HG02938 (cell line): ENCODE results near the gene TJAP1.
"Not testable (repeated sequence)": the region's sequence is repeated elsewhere in the genome, so short reads cannot be mapped to it uniquely, and the experiment has no call there.

Source experiments
- ATAC-seq: cut with Tn5 transposase; IDR thresholded peaks from one replicate; pipeline ENCODE4 v1.9.1; 2021; ENCODE audit warnings: mild to moderate bottlenecking, moderate library complexity; ENCODE audit not compliant: unreplicated experiment

TJAP1 gene

DNA sequence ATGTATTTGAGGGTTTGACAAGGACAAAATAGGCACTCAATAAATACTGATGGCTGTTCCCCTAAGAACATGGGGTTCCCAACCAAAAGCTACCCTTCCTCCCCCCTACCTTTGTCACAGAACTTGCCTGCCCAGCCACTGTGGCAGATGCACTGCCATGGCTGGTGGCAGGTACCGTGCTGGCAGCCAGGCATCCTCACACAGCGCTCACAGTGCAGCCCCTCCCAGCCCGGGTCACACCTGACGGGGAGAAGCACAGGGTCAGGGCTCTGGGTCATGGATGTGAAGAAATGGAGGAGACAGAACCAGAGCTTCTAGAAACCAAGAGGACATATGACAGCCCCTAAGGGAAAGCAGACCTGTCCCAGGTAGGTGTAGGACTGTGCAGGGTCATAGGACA, 24.5 kb upstream of the TJAP1 start:
- no peak for ATAC-seq

- no peak for ATAC-seq
Observed at GRCh38 chr6:43453831-43454230, 23.5 kb upstream of the TJAP1 start.

DNA sequence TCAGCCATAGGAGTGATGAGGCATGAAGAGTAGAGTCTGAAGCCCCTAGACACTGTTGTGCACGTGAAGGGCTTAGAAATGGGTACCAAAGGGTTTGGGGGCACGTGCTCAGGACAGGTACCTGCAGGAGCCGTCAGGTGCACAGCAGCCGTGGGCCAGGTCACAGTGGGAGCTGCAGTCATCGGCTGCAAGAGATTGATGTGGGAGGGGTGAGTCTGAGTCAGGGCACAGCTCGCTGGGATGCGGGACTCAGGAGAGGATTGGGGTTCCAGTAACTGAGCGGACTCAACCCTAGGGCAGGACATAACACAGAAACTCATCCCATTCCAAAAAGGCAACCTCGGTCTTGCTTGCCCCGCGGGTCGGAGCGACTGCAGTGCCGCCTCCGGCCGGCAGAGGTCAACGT, 23.1 kb upstream of the TJAP1 start:
- no peak for ATAC-seq

DNA sequence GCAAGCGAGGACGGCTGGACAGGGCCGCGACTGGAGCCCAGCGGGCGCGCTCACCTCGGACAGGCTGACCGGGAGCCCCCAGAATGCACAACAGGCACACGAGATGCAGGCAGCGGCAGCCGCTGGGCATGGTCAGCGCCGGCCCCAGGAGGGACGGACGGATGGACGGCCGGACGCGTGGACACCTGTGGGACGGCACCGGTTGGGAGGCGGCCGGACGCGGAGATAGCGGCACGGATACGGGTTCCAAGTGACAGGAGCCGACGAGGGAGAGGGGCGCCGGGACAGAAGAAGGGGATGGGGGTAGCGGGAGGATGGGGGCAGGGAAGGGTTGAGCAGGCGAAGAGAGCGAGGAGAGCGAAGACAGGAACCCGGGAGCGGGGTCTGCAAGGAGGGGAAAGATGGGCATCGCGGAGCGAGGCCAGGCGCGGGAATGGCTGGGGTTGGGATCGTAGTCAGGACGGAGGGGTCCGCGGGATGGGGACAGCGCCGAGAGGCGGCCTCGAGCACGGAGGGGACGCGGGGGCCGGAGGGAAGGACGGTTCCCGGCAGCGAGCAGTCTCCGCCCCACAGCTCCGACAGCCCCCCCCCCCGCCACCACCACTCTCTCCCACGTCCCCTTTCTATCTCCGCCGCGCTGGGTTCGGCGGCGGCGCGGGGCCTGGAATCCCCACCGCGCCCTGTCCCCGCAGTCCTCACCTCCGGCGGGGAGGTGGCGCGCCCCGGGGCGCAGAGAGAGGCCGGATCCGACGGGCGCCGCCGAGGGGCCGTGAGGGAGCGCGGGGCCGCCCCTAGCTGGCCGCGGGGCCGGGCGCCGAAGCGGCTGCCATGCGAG, 22.5 kb upstream of the TJAP1 start:
- no peak for ATAC-seq

GRCh38 chr6:43455531-43456428, 21.6 kb upstream of the TJAP1 start, which contains the start of gene DLK2:
DLK2 (minus strand) TSS chr6:43455548; CDS start chr6:43454825, 723 bp downstream.
- no peak for ATAC-seq

DNA sequence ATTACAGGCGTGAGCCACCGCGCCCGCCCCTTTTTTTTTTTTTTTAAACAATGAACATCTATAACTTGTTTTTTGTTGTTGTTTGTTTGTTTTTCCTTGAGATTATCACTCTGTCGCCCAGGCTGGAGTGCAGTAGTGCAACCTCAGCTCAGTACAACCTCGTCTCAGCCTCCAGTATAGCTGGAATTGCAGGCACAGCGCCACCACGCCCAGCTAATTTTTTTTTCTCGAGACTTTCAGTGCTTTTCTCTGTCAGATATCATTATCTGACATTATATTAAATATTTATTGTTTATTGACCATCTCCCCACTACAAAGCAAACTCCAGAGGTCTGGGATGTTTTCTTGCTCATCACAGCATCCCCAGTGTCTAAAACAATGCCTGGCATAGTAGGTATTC, 19.7 kb upstream of the TJAP1 start:
- no peak for ATAC-seq

DNA sequence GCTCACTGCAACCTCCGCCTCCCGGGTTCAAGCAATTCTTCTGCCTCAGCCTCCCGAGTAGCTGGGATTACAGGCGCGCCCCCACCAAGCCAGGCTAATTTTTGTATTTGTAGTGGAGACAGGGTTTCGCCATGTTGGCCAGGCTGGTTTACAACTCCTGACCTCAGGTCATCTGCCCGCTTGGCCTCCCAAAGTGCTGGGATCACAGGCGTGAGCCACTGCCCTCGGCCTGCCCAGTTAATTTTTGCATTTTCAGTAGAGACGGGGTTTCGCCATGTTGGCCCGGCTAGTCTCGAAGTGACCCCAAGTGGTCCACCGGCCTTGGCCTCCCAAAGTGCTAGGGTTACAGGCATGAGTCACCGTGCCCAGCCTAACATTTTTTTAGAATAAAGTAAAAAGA, 19.2 kb upstream of the TJAP1 start:
- not testable (repeated sequence) for ATAC-seq

DNA sequence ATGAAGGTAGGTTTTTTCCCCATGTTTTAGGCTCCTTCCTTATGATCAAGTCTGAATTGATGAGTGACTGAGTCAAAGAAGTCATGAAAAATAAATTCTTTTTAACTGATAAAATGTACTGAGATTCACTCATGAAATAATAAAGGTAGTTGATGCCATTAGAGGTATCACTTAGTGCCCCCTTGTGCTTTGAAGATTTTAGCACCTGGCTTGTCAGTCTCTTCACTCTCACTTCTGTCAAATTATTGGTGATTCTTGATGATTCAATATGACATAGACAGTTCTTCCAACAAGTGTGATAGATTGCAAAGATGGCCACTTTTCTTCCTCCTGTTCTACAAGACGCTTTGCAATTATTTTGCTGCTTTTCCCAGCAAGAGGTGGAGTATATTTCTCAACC, 17.8 kb upstream of the TJAP1 start:
- ATAC-seq, result no peak

- no peak for ATAC-seq
Observed at GRCh38 chr6:43460032-43460431, 17.3 kb upstream of the TJAP1 start.

GRCh38 chr6:43461936-43462335, 15.4 kb upstream of the TJAP1 start:
- no peak for ATAC-seq

- no peak for ATAC-seq
Observed at GRCh38 chr6:43464337-43464736, 13.0 kb upstream of the TJAP1 start.

DNA sequence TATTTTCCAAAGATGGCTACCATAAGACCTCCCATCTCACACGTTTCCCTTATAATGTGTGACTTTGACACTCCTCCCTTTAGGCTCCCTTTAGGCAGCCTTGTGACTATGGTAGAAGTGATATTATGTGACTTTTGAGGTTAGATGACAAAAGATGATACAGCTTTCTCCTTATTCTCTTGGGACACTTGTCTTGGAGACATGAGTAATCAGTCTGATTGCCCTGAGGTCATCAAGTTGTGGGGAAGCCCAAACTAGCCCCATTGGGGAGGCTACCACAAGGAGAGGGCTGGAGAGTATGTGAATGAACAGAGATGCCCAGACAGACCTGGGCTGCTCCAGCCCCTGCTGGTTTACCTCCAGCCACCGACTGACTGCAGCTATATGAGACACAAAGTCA, 11.4 kb upstream of the TJAP1 start:
- ATAC-seq, result no peak

- ATAC-seq, result not testable (repeated sequence)
Observed at GRCh38 chr6:43467265-43467664, 10.1 kb upstream of the TJAP1 start.

DNA sequence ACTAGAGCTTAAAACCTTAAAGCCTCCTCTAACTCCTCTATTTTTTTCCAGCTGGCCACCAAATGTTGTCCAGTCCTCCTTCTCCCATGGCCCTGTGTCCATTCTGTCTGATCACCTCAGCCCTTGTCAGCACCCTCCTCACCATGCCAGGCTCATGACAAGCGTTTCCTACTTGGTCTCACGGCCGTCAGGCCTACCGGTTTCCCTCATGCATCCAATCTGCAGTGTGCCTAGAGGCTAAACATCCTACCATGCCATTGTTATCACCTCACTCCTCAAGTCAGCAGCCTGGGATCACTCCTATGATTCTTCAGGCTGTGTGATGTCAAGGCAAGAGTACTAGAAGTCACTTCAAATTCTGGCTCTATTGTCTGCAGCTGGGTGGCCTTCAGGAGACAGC, 9.6 kb upstream of the TJAP1 start:
- ATAC-seq, result no peak

DNA sequence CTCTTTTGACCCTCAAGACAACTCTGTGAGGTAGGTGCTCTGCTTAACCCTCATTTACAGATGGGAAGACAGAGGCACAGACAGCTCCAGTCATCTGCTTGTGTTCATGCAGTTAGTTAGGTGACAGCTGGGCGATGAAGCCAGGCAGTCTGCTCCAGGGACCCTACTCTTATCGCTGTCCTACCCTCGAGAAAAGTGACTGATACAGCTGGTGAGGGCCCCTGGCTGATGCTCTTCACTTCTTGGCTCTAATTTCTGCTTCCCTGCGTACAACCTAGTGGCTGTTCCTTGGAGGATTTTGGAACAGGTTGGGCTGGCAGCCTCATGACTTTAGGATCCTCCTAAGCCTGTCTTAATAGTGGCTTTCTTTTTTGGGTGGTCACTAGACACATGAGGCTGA, 9.1 kb upstream of the TJAP1 start:
- ATAC-seq, result no peak

DNA sequence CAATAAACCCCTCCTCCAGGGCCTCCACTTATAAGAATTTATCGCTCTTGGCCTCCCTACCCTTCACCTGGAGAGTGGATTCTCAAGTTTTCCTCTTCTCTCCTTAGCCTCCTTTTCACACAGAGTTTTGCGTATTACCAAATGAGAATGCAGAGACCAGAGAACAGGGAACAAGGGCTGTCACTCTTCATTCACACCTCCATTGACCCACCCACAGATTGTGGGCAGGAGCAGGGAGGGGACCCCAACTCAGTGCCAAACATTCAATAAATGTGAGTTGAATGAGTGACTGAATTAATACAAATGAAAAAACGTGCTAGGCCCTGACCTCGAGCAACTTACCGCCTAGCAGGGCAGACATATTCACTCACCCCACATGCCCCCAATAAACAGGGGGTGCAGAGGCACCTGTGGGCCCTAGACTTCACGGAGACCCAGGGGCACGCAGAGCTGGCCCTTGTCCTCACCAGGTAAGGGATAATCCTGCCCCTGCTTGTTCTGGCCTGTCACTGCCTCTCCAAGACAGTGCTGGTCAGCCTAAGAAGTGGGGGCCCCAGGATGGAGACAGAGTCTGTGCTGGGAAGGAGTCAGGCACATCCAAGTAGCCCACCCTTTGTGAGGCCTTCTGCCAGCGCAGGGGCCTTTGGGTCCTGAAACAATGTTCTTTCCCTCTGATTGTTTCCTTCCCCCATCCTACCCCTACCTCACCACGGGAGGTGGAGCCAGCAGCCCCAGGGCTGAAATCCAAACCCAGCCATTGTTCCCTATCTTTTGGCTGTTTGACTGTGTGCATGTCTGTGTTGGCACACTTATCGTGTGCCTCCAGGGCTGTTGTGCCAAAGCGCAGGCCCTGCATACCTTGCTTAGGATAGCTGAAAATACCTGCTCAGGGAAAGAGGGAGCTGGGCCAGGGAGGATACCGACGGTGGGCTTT, 8.4 kb upstream of the TJAP1 start:
- ATAC-seq, result no peak

DNA sequence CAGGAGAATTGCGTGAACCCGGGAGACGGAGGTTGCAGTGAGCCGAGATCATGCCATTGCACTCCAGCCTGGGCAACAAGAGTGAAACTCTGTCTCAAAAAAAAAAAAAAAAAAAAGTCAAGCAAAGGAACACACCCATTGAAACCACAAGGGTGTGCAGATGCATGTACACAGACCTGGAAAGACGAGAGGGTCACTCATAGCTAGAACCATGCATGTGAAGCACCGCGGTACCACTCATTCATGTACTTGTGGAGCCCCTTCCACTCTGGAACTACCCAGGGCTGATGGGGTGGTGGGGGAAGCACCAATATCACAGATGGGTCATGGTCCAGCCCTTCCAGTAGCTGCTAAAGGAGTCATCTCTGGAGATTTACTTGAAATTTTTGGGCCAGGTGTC, 7.4 kb upstream of the TJAP1 start:
- ATAC-seq, result no peak

DNA sequence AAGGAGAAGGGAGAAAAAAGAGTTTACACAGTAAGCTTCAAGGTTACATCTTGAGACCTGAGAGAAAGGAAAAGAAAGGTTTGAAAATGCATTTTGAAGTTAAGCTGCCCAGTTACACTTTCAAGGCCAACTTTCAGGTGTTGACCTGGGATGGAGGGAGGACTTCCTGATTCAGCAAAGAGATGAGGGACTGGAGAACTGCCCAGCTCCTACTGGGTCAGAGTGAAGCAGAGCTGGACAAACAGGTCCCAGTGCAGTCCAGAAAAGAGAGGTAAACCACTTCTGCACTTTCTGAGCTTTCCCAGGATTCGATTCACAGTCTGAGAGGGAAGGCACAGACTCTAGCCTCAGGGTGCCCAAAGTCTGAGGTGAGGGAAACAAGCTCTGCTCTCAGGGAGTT, 6.0 kb upstream of the TJAP1 start:
- no peak for ATAC-seq

DNA sequence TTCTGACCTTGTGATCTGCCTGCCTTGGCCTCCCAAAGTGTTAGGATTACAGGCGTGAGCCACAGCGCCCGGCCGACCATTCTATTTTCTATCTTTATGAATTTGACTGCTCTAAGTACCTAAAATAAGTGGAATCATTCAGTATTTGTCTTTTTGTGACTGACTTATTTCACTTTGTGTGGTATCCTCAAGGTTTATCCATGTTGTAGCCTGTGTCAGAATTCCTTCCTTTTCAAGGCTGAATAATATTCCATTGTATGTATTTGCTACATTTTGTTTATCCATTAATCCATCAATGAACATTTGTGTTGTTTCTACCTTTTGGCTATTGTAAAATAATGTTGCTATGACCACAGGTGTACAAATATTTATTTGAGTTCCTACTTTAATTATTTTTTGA, 4.9 kb upstream of the TJAP1 start:
- ATAC-seq, result no peak

- ATAC-seq, result no peak
Observed at GRCh38 chr6:43475516-43475915, 1.9 kb upstream of the TJAP1 start.

DNA sequence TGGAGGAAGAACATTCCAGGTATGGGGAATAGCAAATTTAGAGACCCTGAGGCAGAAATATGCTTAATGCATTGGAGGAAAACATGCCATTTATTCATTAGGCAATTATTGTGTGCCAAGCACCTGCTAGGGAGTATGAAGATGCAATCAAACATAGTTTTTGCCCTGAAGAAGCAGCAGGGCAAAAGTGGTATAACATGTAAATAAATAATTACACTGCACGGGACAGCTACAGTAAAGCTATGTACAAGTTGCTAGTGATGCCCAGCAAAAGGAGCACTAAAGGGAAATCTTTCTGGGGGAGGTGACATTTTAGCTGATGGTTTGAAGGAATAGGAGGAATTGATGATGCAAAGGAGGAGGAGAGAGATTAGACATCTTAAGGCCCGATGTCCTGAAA, 624 bp upstream of the TJAP1 start:
- ATAC-seq, result no peak
